ENCODE data around the gene VASN.

DNA sequence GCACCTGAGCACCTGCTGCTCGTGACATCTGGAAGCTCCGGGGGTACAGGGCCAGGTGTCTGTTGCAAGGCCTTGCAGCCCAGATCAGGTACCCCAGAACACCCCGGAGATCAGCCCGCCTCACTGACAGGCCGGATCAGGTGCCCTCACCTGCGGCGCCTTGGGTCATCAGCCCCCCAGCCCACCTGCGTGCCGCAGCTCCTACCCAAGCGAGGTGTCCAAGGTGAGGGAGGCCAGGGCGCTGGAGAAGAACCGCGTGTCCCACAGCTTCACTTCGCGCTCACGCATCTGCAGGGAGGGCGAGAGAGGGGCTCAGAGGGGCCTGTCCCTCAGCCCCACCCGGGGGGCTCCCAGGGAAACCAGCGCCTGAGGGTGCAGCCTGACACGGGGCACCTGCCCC is 16.1 kb downstream of the VASN start:
- TF ChIP-seq POLR2A (IDR thresholded peaks at IDR 0.05; ENCODE audit: low read depth, low read length) (no peak), POLR2AphosphoS5 (IDR thresholded peaks at IDR 0.05; ENCODE audit: low read depth, low read length) (no peak)

Measured in GM12892 (cell line).